Subcutaneous preadipocyte (primary cell): ENCODE measurements around the gene SETBP1. TPM values are rescaled to one million over a fixed set of nuclear protein-coding genes. Genes with fewer than 3 reads are reported as not detected.

Source experiments
- small RNA-seq: library from RNA; depleted of rRNA; stranded (forward); fragments of <200 nt; gene quantifications from one replicate; pipeline ENCODE3, GENCODE V24; 2012
- total RNA-seq: library from RNA; depleted of rRNA; stranded (reverse); fragments of >200 nt; gene quantifications from 2 replicates; pipeline ENCODE4 v1.2.3, GENCODE V29; 2012

The SETBP1 gene
- total RNA-seq: 2.7 and 4.8 TPM in 2 replicates

GRCh38 chr18:44680273-44681075 is at the start of gene SETBP1:
TSS of gene SETBP1 (plus strand) at chr18:44680888. CDS start at chr18:44701347, 20,459 bp downstream.

Small RNA genes within 50 kb of the gene (small RNA-seq; reads per million reads assigned to genes)
- gene MIR4319: not detected
